ENCODE data around the gene AP3M1. TPM values are rescaled to one million over a fixed set of nuclear protein-coding genes. Genes with fewer than 3 reads are reported as not detected.

The AP3M1 gene
- total and polyA plus RNA-seq, 10 donors: 7.3 to 39.5 (median 33.3) TPM

GRCh38 chr10:74079028-74079935 is 71.3 kb downstream of the AP3M1 start:
- TF ChIP-seq POLR2A (IDR thresholded peaks at IDR 0.05) (no peak), POLR2AphosphoS5 (IDR thresholded peaks at IDR 0.05) (no peak), CTCF (IDR thresholded peaks at IDR 0.05 in 8 of 11, conservative IDR thresholded peaks at IDR 0.05 in 3 of 11) (no peak)
- H3K27ac ChIP-seq: peak overlapping the region in 4 of 8 donors; percentile 12 to 46 (median 18)
- H3K27me3 ChIP-seq (replicated peaks in 1 of 7): no peaks in the 10 kb centered on the region
- no peaks in the 10 kb centered on the region for H3K9me3 ChIP-seq
- intact Hi-C loops (cut with DNase I; ENCODE audit: low total_unique reads): no loop called here
- peaks cover 14 to 78% (median 31%) of the 10 kb centered on the region in 6 donors for H3K4me1 ChIP-seq
- 62 to 76% (median 71%) methylated on average over 4 of the region's 4 CpGs for whole genome bisulfite sequencing, 5 donors
- no peak overlapping the region for H3K4me3 ChIP-seq
- H3K36me3 ChIP-seq: peaks cover 0 to 54% (median 18%) of the 10 kb centered on the region in 6 donors
- no peak for DNase-seq

GRCh38 chr10:74078037-74078436 is 72.6 kb downstream of the AP3M1 start:
- Histone ChIP-seq H3K36me3 (peaks cover 3 to 54% (median 13%) of the 10 kb centered on the region in 6 donors), H3K27ac (peak overlapping the region in 3 of 8 donors; percentile 12 to 24 (median 21))

GRCh38 chr10:74077416-74077815 is 73.2 kb downstream of the AP3M1 start:
- no peak for TF ChIP-seq POLR2AphosphoS5 (IDR thresholded peaks at IDR 0.05)
- TF ChIP-seq POLR2A (IDR thresholded peaks at IDR 0.05): no peak
- no peak for TF ChIP-seq CTCF (IDR thresholded peaks at IDR 0.05 in 8 of 11, conservative IDR thresholded peaks at IDR 0.05 in 3 of 11)
- intact Hi-C loops (cut with DNase I; ENCODE audit: low total_unique reads): no loop called here

More at GRCh38 chr10:74078037-74078436, 72.6 kb downstream of the AP3M1 start:
- TF ChIP-seq CTCF (IDR thresholded peaks at IDR 0.05 in 8 of 11, conservative IDR thresholded peaks at IDR 0.05 in 3 of 11) (no peak), POLR2A (IDR thresholded peaks at IDR 0.05) (no peak), POLR2AphosphoS5 (IDR thresholded peaks at IDR 0.05) (no peak)
- no peak overlapping the region for H3K4me3 ChIP-seq
- no peak for DNase-seq
- 16 to 31% (median 24%) methylated on average over 1 of the region's 1 CpG for WGBS, 5 donors
- intact Hi-C loops (cut with DNase I; ENCODE audit: low total_unique reads): no loop called here
- H3K9me3 ChIP-seq: no peaks in the 10 kb centered on the region
- peaks cover 14 to 78% (median 31%) of the 10 kb centered on the region in 6 donors for H3K4me1 ChIP-seq
- no peaks in the 10 kb centered on the region for H3K27me3 ChIP-seq (replicated peaks in 1 of 7)

GRCh38 chr10:74076961-74077360 is 73.7 kb downstream of the AP3M1 start:
- TF ChIP-seq CTCF (IDR thresholded peaks at IDR 0.05 in 8 of 11, conservative IDR thresholded peaks at IDR 0.05 in 3 of 11): no peak
- TF ChIP-seq POLR2A (IDR thresholded peaks at IDR 0.05): no peak
- no peak for TF ChIP-seq POLR2AphosphoS5 (IDR thresholded peaks at IDR 0.05)
- intact Hi-C loops (cut with DNase I; ENCODE audit: low total_unique reads): no loop called here
- H3K27ac ChIP-seq: no peak overlapping the region

More at GRCh38 chr10:74077416-74077815, 73.2 kb downstream of the AP3M1 start:
- Histone ChIP-seq H3K27ac (no peak overlapping the region), H3K36me3 (peaks cover 5 to 54% (median 19%) of the 10 kb centered on the region in 6 donors), H3K4me1 (peaks cover 14 to 77% (median 31%) of the 10 kb centered on the region in 6 donors), H3K27me3 (replicated peaks in 1 of 7) (no peaks in the 10 kb centered on the region), H3K9me3 (no peaks in the 10 kb centered on the region), H3K4me3 (no peak overlapping the region)
- no peak for DNase-seq
- 93 to 98% (median 96%) methylated on average over 4 of the region's 4 CpGs for WGBS, 5 donors

More at GRCh38 chr10:74076961-74077360, 73.7 kb downstream of the AP3M1 start:
- Histone ChIP-seq H3K36me3 (peaks cover 5 to 54% (median 19%) of the 10 kb centered on the region in 6 donors), H3K4me3 (no peak overlapping the region), H3K4me1 (peaks cover 14 to 77% (median 31%) of the 10 kb centered on the region in 6 donors), H3K9me3 (no peaks in the 10 kb centered on the region), H3K27me3 (replicated peaks in 1 of 7) (no peaks in the 10 kb centered on the region)
- DNase-seq: no peak
- 90 to 100% (median 94%) methylated on average over 2 of the region's 2 CpGs for WGBS, 5 donors
